DND-41 (cell line): ENCODE results near the gene RGL1.

Experiments used
- CTCF ChIP-seq: IDR thresholded peaks from 2 replicates; pipeline ENCODE4 v1.5.1; 2012; ENCODE audit warnings: borderline replicate concordance, low read length, moderate library complexity, mild to moderate bottlenecking; ENCODE audit not compliant: poor library complexity, severe bottlenecking; ENCODE audit errors: extremely low read depth
- EZH2 ChIP-seq: IDR thresholded peaks from 3 replicates; pipeline ENCODE4 v1.6.1; 2012; ENCODE audit warnings: borderline replicate concordance, low read depth, mild to moderate bottlenecking, moderate library complexity, low read length, inconsistent platforms; ENCODE audit not compliant: severe bottlenecking

GRCh38 chr1:183783342-183783741 lies 21.6 kb upstream of the RGL1 start:
- TF ChIP-seq CTCF (no peak), EZH2 (no peak)
